Astrocyte (in vitro differentiated cells and primary cell): ENCODE data around the gene DYNLT3.

Experiments
- CTCF ChIP-seq: IDR thresholded peaks from 2 replicates; pipeline ENCODE4 v1.5.1; 2011; ENCODE audit warnings: low read depth, mild to moderate bottlenecking, inconsistent platforms, low read length, moderate library complexity; ENCODE audit not compliant: insufficient read depth
- EZH2 ChIP-seq: IDR thresholded peaks from 2 replicates; pipeline ENCODE4 v1.6.1; 2012; ENCODE audit warnings: mild to moderate bottlenecking, low read length, inconsistent platforms; ENCODE audit not compliant: insufficient read depth

GRCh38 chrX:37847733-37848197 is 394 bp upstream of the DYNLT3 start:
- TF ChIP-seq CTCF (no peak), EZH2 (no peak)
